CD14-positive monocyte (primary cell): ENCODE data around the gene TNFRSF11A. TPM values are rescaled to one million over a fixed set of nuclear protein-coding genes. Genes with fewer than 3 reads are reported as not detected.

Source experiments
- DNase-seq, 3 donors: peaks; one replicate each; pipeline ENCODE4 v3.0.0-alpha.2; 2011 to 2022
- H2AFZ ChIP-seq: 2 replicates; pipeline ENCODE4 v1.6.0; 2012; ENCODE audit warnings: mild to moderate bottlenecking, low read depth, low read length, inconsistent platforms; ENCODE audit not compliant: insufficient read depth, poor library complexity, severe bottlenecking
- H3K27ac ChIP-seq, 2 donors: 1 replicate in 1 of 2; 2 replicates in 1 of 2; pipeline ENCODE4 v1.5.1; 2012 to 2013; ENCODE audit warnings: low read length in 2 of 2, control low read depth in 1 of 2, inconsistent platforms in 1 of 2, low read depth in 1 of 2, mild to moderate bottlenecking in 1 of 2
- H3K27me3 ChIP-seq, 2 donors: one replicate each; pipeline versions ENCODE4 v1.6.0 to v1.6.1; 2011 to 2013; ENCODE audit warnings: low read length in 2 of 2; ENCODE audit not compliant: control insufficient read depth in 2 of 2, insufficient read depth in 2 of 2
- H3K36me3 ChIP-seq, 2 donors: replicated peaks in 1 of 2; 1 replicate in 1 of 2; 2 replicates in 1 of 2; pipeline versions ENCODE4 v1.5.1 to v1.6.1; 2012 to 2013; ENCODE audit warnings: low read length in 2 of 2, control low read depth in 1 of 2, inconsistent platforms in 1 of 2, mild to moderate bottlenecking in 1 of 2; ENCODE audit not compliant: insufficient read depth in 2 of 2, control insufficient read depth in 1 of 2
- H3K4me1 ChIP-seq, 2 donors: 1 replicate in 1 of 2; 2 replicates in 1 of 2; pipeline versions ENCODE4 v1.5.1 to v1.6.1; 2012 to 2013; ENCODE audit warnings: low read length in 2 of 2, control low read depth in 1 of 2, inconsistent platforms in 1 of 2, mild to moderate bottlenecking in 1 of 2, moderate library complexity in 1 of 2; ENCODE audit not compliant: insufficient read depth in 2 of 2, control insufficient read depth in 1 of 2
- H3K4me2 ChIP-seq: replicated peaks from 2 replicates; pipeline ENCODE3; 2012; ENCODE audit warnings: low read length, moderate library complexity, mild to moderate bottlenecking; ENCODE audit not compliant: poor library complexity, severe bottlenecking; ENCODE audit errors: extremely low read depth
- H3K4me3 ChIP-seq, 3 experiments: fragments of 200-600 bp in 1 of 3; sonication (generic) in 1 of 3; replicated peaks in 1 of 3; 1 replicate in 2 of 3; 2 replicates in 1 of 3; pipeline ENCODE4 v1.5.1; 2011 to 2013; ENCODE audit warnings: low read length in 3 of 3, mild to moderate bottlenecking in 3 of 3, control low read depth in 2 of 3, low read depth in 2 of 3, inconsistent platforms in 1 of 3, moderate library complexity in 1 of 3
- H3K79me2 ChIP-seq: 2 replicates; pipeline ENCODE4 v1.6.0; 2012; ENCODE audit warnings: mild to moderate bottlenecking, control low read depth, inconsistent platforms, low read length, moderate library complexity; ENCODE audit not compliant: insufficient read depth
- H3K9ac ChIP-seq: 2 replicates; pipeline ENCODE4 v1.6.0; 2017; ENCODE audit warnings: low read length, mild to moderate bottlenecking; ENCODE audit not compliant: insufficient read depth, poor library complexity, severe bottlenecking
- H3K9me3 ChIP-seq, 2 donors: replicated peaks in 1 of 2; 1 replicate in 1 of 2; 2 replicates in 1 of 2; pipeline versions ENCODE4 v1.5.1 to v1.6.1; 2012 to 2013; ENCODE audit warnings: low read length in 2 of 2, control low read depth in 1 of 2; ENCODE audit not compliant: control insufficient read depth in 1 of 2, insufficient read depth in 1 of 2
- H4K20me1 ChIP-seq: 2 replicates; pipeline ENCODE4 v1.6.0; 2012; ENCODE audit warnings: mild to moderate bottlenecking, low read length, control low read depth, moderate library complexity; ENCODE audit not compliant: insufficient read depth
- H3K27ac Mint-ChIP-seq, 7 donors: one replicate each; pipeline ENCODE4 v1.8.0; 2020; ENCODE audit warnings: mild to moderate bottlenecking in 7 of 7, mixed read lengths in 7 of 7, moderate library complexity in 6 of 7, inconsistent platforms in 2 of 7
- H3K27me3 Mint-ChIP-seq, 3 donors: one replicate each; pipeline ENCODE4 v1.8.0; 2021 to 2022; ENCODE audit warnings: low read depth in 3 of 3, mild to moderate bottlenecking in 3 of 3, mixed read lengths in 3 of 3, moderate library complexity in 3 of 3, inconsistent platforms in 1 of 3
- H3K36me3 Mint-ChIP-seq, 2 donors: one replicate each; pipeline ENCODE4 v1.8.0; 2020; ENCODE audit warnings: mixed read lengths in 2 of 2, inconsistent platforms in 1 of 2, mild to moderate bottlenecking in 1 of 2
- H3K4me1 Mint-ChIP-seq: one replicate; pipeline ENCODE4 v1.8.0; 2020; ENCODE audit warnings: mild to moderate bottlenecking, mixed read lengths
- H3K4me3 Mint-ChIP-seq, 2 donors: one replicate each; pipeline ENCODE4 v1.8.0; 2020; ENCODE audit warnings: mild to moderate bottlenecking in 2 of 2, mixed read lengths in 2 of 2, moderate library complexity in 1 of 2
- H3K9me3 Mint-ChIP-seq, 7 donors: one replicate each; pipeline ENCODE4 v1.8.0; 2020 to 2022; ENCODE audit warnings: mixed read lengths in 7 of 7, mild to moderate bottlenecking in 6 of 7, moderate library complexity in 6 of 7, inconsistent platforms in 2 of 7
- CTCF ChIP-seq: fragments of 200-600 bp; IDR thresholded peaks from one replicate; pipeline ENCODE4 v1.8.0; 2022; ENCODE audit warnings: antibody characterized with exemption, mild to moderate bottlenecking
- WGBS: methylation state at CpG from one replicate; pipeline ENCODE4 v1.1.5; 2013; ENCODE audit warnings: missing lambda C conversion rate; ENCODE audit not compliant: insufficient coverage; 5-methylcytosine and 5-hydroxymethylcytosine counted together
- intact Hi-C, 2 donors: fragments of 100-400 bp; cut with micrococcal nuclease; formaldehyde crosslinking; loops; one replicate each; pipeline versions ENCODE4 v1.15.0 to v1.15.1; 2023
- polyA plus RNA-seq, 3 donors: library from polyadenylated mRNA; depleted of rRNA in 1 of 3; unstranded in 2 of 3; stranded (reverse) in 1 of 3; fragments of 300-500 nt in 2 of 3; fragments of >200 nt in 1 of 3; fragmentation: Illumina TruSeq in 2 of 3; gene quantifications; 1 replicate in 2 of 3; 2 replicates in 1 of 3; pipeline ENCODE4 v1.2.3, GENCODE V29; 2012 to 2021

Gene TNFRSF11A
- polyA plus RNA-seq, 3 donors = 0.05 to 0.67 (median 0.24) TPM

- no peaks in the 10 kb centered on the region for H3K79me2 ChIP-seq
- no peak overlapping the region for H3K4me3 ChIP-seq
- TF ChIP-seq CTCF = no peak
- no peaks in the 10 kb centered on the region for H3K36me3 ChIP-seq
- intact Hi-C loops = no loop called here
- H3K27me3 ChIP-seq = no peaks in the 10 kb centered on the region
- no peak for DNase-seq
- WGBS = 100% methylated on average over 2 of the region's 10 CpGs
- H3K4me1 ChIP-seq = no peaks in the 10 kb centered on the region
- H3K27ac ChIP-seq = no peak overlapping the region
- no peaks in the 10 kb centered on the region for H3K9me3 Mint-ChIP-seq
- no peaks in the 10 kb centered on the region for H3K9me3 ChIP-seq
- H3K36me3 Mint-ChIP-seq = no peaks in the 10 kb centered on the region
- no peak overlapping the region for H3K4me3 Mint-ChIP-seq
- H3K9ac ChIP-seq = no peak overlapping the region
- H3K27ac Mint-ChIP-seq = peak overlapping the region in 1 of 7 donors; percentile 34
- peaks cover 0 to 1% (median 0%) of the 10 kb centered on the region in 3 donors for H3K27me3 Mint-ChIP-seq
- no peaks in the 10 kb centered on the region for H3K4me1 Mint-ChIP-seq
- H3K4me2 ChIP-seq = no peak overlapping the region
- no peaks in the 10 kb centered on the region for H4K20me1 ChIP-seq
- no peak overlapping the region for H2AFZ ChIP-seq
These were observed 46.3 kb downstream of the TNFRSF11A start for GRCh38 chr18:62371436-62371835.

DNA sequence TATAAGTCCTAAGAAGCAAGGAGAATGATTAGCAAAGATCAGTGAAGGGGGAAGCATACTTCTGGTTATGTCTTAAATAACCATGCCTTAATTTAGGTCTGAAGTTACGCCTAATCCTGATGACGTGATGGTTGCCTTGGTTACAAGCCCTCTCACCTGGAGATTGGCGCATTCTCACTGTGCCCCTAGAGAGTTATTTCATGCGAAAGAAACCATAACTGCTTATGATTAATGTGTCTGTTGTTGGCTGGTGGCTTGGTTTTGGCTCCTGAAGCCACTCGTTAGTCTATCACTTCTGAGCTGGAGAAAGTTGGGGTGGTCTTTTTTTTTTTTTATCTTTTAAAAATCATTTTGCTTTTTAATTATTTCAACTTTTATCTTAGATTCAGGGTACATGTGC lies 47.0 kb downstream of the TNFRSF11A start:
- Mint-ChIP-seq H3K4me3 (no peak overlapping the region), H3K27me3 (peaks cover 0 to 1% (median 0%) of the 10 kb centered on the region in 3 donors), H3K36me3 (no peaks in the 10 kb centered on the region), H3K9me3 (no peaks in the 10 kb centered on the region), H3K4me1 (no peaks in the 10 kb centered on the region), H3K27ac (no peak overlapping the region)
- Histone ChIP-seq H3K9me3 (no peaks in the 10 kb centered on the region), H3K4me1 (no peaks in the 10 kb centered on the region), H3K27ac (no peak overlapping the region), H4K20me1 (no peaks in the 10 kb centered on the region), H3K36me3 (no peaks in the 10 kb centered on the region), H3K27me3 (no peaks in the 10 kb centered on the region), H3K4me3 (no peak overlapping the region), H3K9ac (no peak overlapping the region), H3K4me2 (no peak overlapping the region), H2AFZ (no peak overlapping the region), H3K79me2 (no peaks in the 10 kb centered on the region)
- intact Hi-C loops = no loop called here
- DNase-seq = no peak
- WGBS = 91% methylated on average over 3 of the region's 5 CpGs
- TF ChIP-seq CTCF = no peak
